Measurements from ENCODE around the gene LRRC17. TPM values are rescaled to one million over a fixed set of nuclear protein-coding genes. Genes with fewer than 3 reads are reported as not detected.
"Not testable (repeated sequence)": the region's sequence is repeated elsewhere in the genome, so short reads cannot be mapped to it uniquely, and the experiment has no call there.

The LRRC17 gene
- total RNA-seq, 1 experiment from 2014 or later = 0.39 TPM

- no TSS peak for BruUV-seq (replicated peaks)
- Histone ChIP-seq H3K9me3 (ENCODE audit: control insufficient read depth, insufficient read depth, low read depth, low read length) (no peaks in the 10 kb centered on the region), H3K27me3 (ENCODE audit: control insufficient read depth, insufficient read depth, low read length) (no peaks in the 10 kb centered on the region), H3K36me3 (ENCODE audit: control insufficient read depth, insufficient read depth, low read length) (no peaks in the 10 kb centered on the region), H3K4me1 (ENCODE audit: control insufficient read depth, insufficient read depth, low read length) (no peaks in the 10 kb centered on the region), H3K4me3 (ENCODE audit: low read depth in 2 of 2, low read length in 2 of 2) (no peak overlapping the region), H3K27ac (ENCODE audit: low read length) (no peak overlapping the region)
- POLR2A ChIA-PET = no interaction called here
- CTCF ChIA-PET = no interaction called here
- intact Hi-C loops (cut with micrococcal nuclease; ENCODE audit: unreplicated experiment) (no loop called here), in situ Hi-C loops (cut with HindIII; ENCODE audit: low pct_unique_long_range_greater_than_20kb, low sequenced_read_pairs) (no loop called here)
- TF ChIP-seq CTCF (IDR thresholded peaks at IDR 0.05) = no peak
- no peak for TF ChIP-seq POLR2AphosphoS5 (IDR thresholded peaks at IDR 0.05; ENCODE audit: low read depth, low read length)
- no peak for TF ChIP-seq REST (IDR thresholded peaks at IDR 0.05; ENCODE audit: insufficient read depth in 1 of 2, low read depth in 2 of 2, low read length in 1 of 2)
- no peak for TF ChIP-seq TCF7L2 (IDR thresholded peaks at IDR 0.05; ENCODE audit: low read depth, low read length)
- no peak for TF ChIP-seq SIN3A (IDR thresholded peaks at IDR 0.05; ENCODE audit: borderline replicate concordance, insufficient read depth, low read depth, low read length)
- DNase-seq (ENCODE audit: low read depth, low spot score) (no peak), ATAC-seq (no peak)
Measured at GRCh38 chr7:102897856-102898531, 14.8 kb upstream of the LRRC17 start.

GRCh38 chr7:102898532-102898859, 14.3 kb upstream of the LRRC17 start:
- H3K36me3 ChIP-seq (ENCODE audit: control insufficient read depth, insufficient read depth, low read length) = no peaks in the 10 kb centered on the region
- no peaks in the 10 kb centered on the region for H3K9me3 ChIP-seq (ENCODE audit: control insufficient read depth, insufficient read depth, low read depth, low read length)
- in situ Hi-C loops (cut with HindIII; ENCODE audit: low pct_unique_long_range_greater_than_20kb, low sequenced_read_pairs) = no loop called here
- ATAC-seq (no peak), DNase-seq (ENCODE audit: low read depth, low spot score) (no peak)
- no peak overlapping the region for H3K27ac ChIP-seq (ENCODE audit: low read length)
- intact Hi-C loops (cut with micrococcal nuclease; ENCODE audit: unreplicated experiment) = no loop called here
- H3K27me3 ChIP-seq (ENCODE audit: control insufficient read depth, insufficient read depth, low read length) = no peaks in the 10 kb centered on the region
- BruUV-seq (replicated peaks) = no TSS peak
- no peaks in the 10 kb centered on the region for H3K4me1 ChIP-seq (ENCODE audit: control insufficient read depth, insufficient read depth, low read length)
- CTCF ChIA-PET = no interaction called here
- TF ChIP-seq TCF7L2 (IDR thresholded peaks at IDR 0.05; ENCODE audit: low read depth, low read length) (no peak), CTCF (IDR thresholded peaks at IDR 0.05) (no peak), REST (IDR thresholded peaks at IDR 0.05; ENCODE audit: insufficient read depth in 1 of 2, low read depth in 2 of 2, low read length in 1 of 2) (no peak), SIN3A (IDR thresholded peaks at IDR 0.05; ENCODE audit: borderline replicate concordance, insufficient read depth, low read depth, low read length) (no peak), POLR2AphosphoS5 (IDR thresholded peaks at IDR 0.05; ENCODE audit: low read depth, low read length) (no peak)
- no peak overlapping the region for H3K4me3 ChIP-seq (ENCODE audit: low read depth in 2 of 2, low read length in 2 of 2)
- POLR2A ChIA-PET = no interaction called here

GRCh38 chr7:102902052-102902451, 10.7 kb upstream of the LRRC17 start:
- H3K4me3 ChIP-seq (ENCODE audit: low read depth in 2 of 2, low read length in 2 of 2); BruUV-seq (replicated peaks); CTCF ChIA-PET; DNase-seq (ENCODE audit: low read depth, low spot score); H3K27me3 ChIP-seq (ENCODE audit: control insufficient read depth, insufficient read depth, low read length); ATAC-seq; POLR2A ChIA-PET; in situ Hi-C loops (cut with HindIII; ENCODE audit: low pct_unique_long_range_greater_than_20kb, low sequenced_read_pairs); intact Hi-C loops (cut with micrococcal nuclease; ENCODE audit: unreplicated experiment); H3K4me1 ChIP-seq (ENCODE audit: control insufficient read depth, insufficient read depth, low read length); H3K27ac ChIP-seq (ENCODE audit: low read length); H3K9me3 ChIP-seq (ENCODE audit: control insufficient read depth, insufficient read depth, low read depth, low read length); H3K36me3 ChIP-seq (ENCODE audit: control insufficient read depth, insufficient read depth, low read length): not testable (repeated sequence)

- H3K27me3 ChIP-seq (ENCODE audit: control insufficient read depth, insufficient read depth, low read length); intact Hi-C loops (cut with micrococcal nuclease; ENCODE audit: unreplicated experiment); POLR2A ChIA-PET; H3K27ac ChIP-seq (ENCODE audit: low read length); H3K4me3 ChIP-seq (ENCODE audit: low read depth in 2 of 2, low read length in 2 of 2); in situ Hi-C loops (cut with HindIII; ENCODE audit: low pct_unique_long_range_greater_than_20kb, low sequenced_read_pairs); CTCF ChIA-PET; H3K9me3 ChIP-seq (ENCODE audit: control insufficient read depth, insufficient read depth, low read depth, low read length); DNase-seq (ENCODE audit: low read depth, low spot score); H3K4me1 ChIP-seq (ENCODE audit: control insufficient read depth, insufficient read depth, low read length); BruUV-seq (replicated peaks); H3K36me3 ChIP-seq (ENCODE audit: control insufficient read depth, insufficient read depth, low read length); ATAC-seq: not testable (repeated sequence)
Measured at GRCh38 chr7:102903576-102903975, 9.2 kb upstream of the LRRC17 start.

Measured in Panc1 (cell line).